ENCODE measurements around the gene MIPEP.

Gene MIPEP

GRCh38 chr13:23703246-23703860 lies 185.8 kb downstream of the MIPEP start:
- DNase-seq: peak; percentile 13

- DNase-seq: no peak
These were observed 187.6 kb downstream of the MIPEP start for GRCh38 chr13:23701636-23702035.

GRCh38 chr13:23701186-23701585 lies 188.0 kb downstream of the MIPEP start:
- DNase-seq: no peak

GRCh38 chr13:23699271-23699670 lies 189.9 kb downstream of the MIPEP start:
- no peak for DNase-seq

GRCh38 chr13:23697772-23698313 lies 191.4 kb downstream of the MIPEP start:
- no peak for DNase-seq

GRCh38 chr13:23696610-23697009 lies 192.6 kb downstream of the MIPEP start:
- DNase-seq: no peak

- DNase-seq: no peak
These were observed 193.3 kb downstream of the MIPEP start for GRCh38 chr13:23695711-23696464.

- no peak for DNase-seq
These were observed 194.0 kb downstream of the MIPEP start for GRCh38 chr13:23695196-23695595.

- no peak for DNase-seq
These were observed 196.4 kb downstream of the MIPEP start for GRCh38 chr13:23692816-23693215.

- no peak for DNase-seq
These were observed 198.5 kb downstream of the MIPEP start for GRCh38 chr13:23690668-23691067.

- DNase-seq: no peak
These were observed 200.9 kb downstream of the MIPEP start for GRCh38 chr13:23688336-23688735.

- DNase-seq: peak; percentile 60
These were observed 201.6 kb downstream of the MIPEP start for GRCh38 chr13:23687614-23688013.

GRCh38 chr13:23686948-23687347 lies 202.3 kb downstream of the MIPEP start:
- no peak for DNase-seq

GRCh38 chr13:23685416-23685815 lies 203.8 kb downstream of the MIPEP start:
- DNase-seq: no peak

- no peak for DNase-seq
These were observed 204.6 kb downstream of the MIPEP start for GRCh38 chr13:23684647-23685046.

- no peak for DNase-seq
These were observed 206.1 kb downstream of the MIPEP start for GRCh38 chr13:23683084-23683483.

GRCh38 chr13:23680845-23681669 lies 208.1 kb downstream of the MIPEP start:
- no peak for DNase-seq
